Vagina (tissue), 2 donors: ENCODE results near the gene GOLPH3L. TPM values are rescaled to one million over a fixed set of nuclear protein-coding genes. Genes with fewer than 3 reads are reported as not detected.

ENCODE experiments used
- DNase-seq, 2 donors: peaks; one replicate each; pipeline ENCODE4 v3.0.0-alpha.2; 2017; ENCODE audit errors: extremely low spot score in 2 of 2
- H3K27ac ChIP-seq: fragments of 200-600 bp; sonication (generic); one replicate; pipeline ENCODE4 v1.5.1; 2019
- H3K27me3 ChIP-seq: fragments of 200-600 bp; sonication (generic); one replicate; pipeline ENCODE4 v1.5.1; 2019
- H3K36me3 ChIP-seq, 2 donors: fragments of 200-600 bp; sonication (generic); one replicate each; pipeline ENCODE4 v1.5.1; 2017 to 2019
- H3K4me1 ChIP-seq: fragments of 200-600 bp; sonication (generic); one replicate; pipeline ENCODE4 v1.5.1; 2019
- H3K4me3 ChIP-seq, 2 donors: fragments of 200-600 bp; sonication (generic); 1 replicate in 1 of 2; 2 replicates in 1 of 2; pipeline ENCODE4 v1.5.1; 2016 to 2019
- H3K9me3 ChIP-seq: fragments of 200-600 bp; sonication (generic); one replicate; pipeline ENCODE4 v1.5.1; 2019
- POLR2A ChIP-seq, 2 donors: fragments of 450-650 bp; IDR thresholded peaks; one replicate each; pipeline ENCODE4 v1.6.1; 2017; ENCODE audit warnings: antibody characterized with exemption in 2 of 2, mild to moderate bottlenecking in 2 of 2, moderate library complexity in 2 of 2
- POLR2AphosphoS5 ChIP-seq, 2 donors: sonication (generic); formaldehyde crosslinking; IDR thresholded peaks; one replicate each; pipeline ENCODE4 v1.9.0; 2017; ENCODE audit warnings: antibody characterized with exemption in 2 of 2, mild to moderate bottlenecking in 2 of 2, low read depth in 1 of 2; ENCODE audit not compliant: insufficient read depth in 1 of 2
- intact Hi-C: fragments of 100-400 bp; cut with DNase I; formaldehyde crosslinking; loops from one replicate; pipeline ENCODE4 v1.15.1; 2023
- total RNA-seq: library from RNA; depleted of rRNA; stranded (reverse); fragments of >200 nt; gene quantifications from one replicate; pipeline ENCODE4 v1.2.3, GENCODE V29; 2016
- TF ChIP-seq, protein P1 (sequence below), 3 experiments: fragments of 450-650 bp in 2 of 3; fragments of 200-600 bp in 1 of 3; sonication (generic) in 1 of 3; IDR thresholded peaks; one replicate each; pipeline ENCODE4 v1.5.1; 2017 to 2019; ENCODE audit warnings: antibody characterized with exemption in 3 of 3, mild to moderate bottlenecking in 2 of 3, moderate library complexity in 2 of 3

The GOLPH3L gene
- total RNA-seq = 21.9 TPM

DNA sequence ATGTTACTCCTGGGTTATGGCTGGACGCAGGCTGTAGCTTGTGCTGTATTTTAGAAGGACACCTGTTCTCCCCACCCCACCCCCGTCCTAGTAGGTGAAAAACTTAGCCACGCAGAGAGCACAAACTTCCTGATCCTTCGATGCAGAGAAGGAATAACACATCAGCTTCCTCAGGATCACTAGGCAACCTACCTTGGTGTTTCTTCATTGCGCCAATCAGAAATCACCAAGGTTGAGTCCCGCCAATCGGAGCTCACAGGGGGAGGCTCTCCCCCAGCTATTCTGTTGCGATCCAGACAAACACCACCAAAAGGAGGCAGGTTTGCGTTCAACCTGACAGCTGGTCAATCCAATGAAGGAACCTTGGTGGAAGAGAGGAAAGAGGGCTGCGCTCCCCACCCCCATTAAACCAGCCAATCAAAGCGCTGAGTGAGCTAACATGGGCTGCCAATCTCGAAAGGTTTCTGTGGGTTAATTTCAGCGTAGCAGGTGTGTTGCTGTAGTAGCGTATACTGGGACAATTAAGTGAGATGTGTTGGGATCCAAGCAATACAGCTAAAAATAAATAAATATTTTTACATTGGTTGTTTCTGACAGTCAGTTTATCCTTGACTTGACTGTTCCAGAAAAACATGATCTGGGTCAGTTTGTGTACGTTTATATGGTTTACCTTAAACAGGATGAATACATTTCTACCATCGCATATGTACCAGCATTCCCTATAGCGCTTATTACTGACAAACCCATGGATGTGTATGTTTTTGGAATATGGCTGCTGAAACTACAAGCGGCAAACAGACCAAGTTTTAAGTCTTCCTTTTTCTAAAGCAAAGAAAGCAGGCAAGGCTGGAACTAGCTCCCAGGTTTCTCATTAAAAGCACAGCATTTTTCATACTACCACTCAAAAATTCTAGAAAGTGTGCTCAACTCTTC is at the start of gene GOLPH3L:
GOLPH3L (minus strand) TSS at position 160 of the 933 bp plus-strand sequence. CDS start 2,316 bp downstream, outside the sequence.
- intact Hi-C loops = no loop called here
- DNase-seq = peak; percentile 97 to 99
- peak within 1 kb of the TSS; percentile 69 to 70 for H3K4me3 ChIP-seq
- no peaks in the 10 kb centered on the region for H3K9me3 ChIP-seq
- H3K36me3 ChIP-seq = peaks cover 0 to 18% of the 10 kb centered on the region in 2 donors
- no peaks in the 10 kb centered on the region for H3K27me3 ChIP-seq
- H3K27ac ChIP-seq = peak within 1 kb of the TSS; percentile 72
- TF ChIP-seq, protein P1, sequence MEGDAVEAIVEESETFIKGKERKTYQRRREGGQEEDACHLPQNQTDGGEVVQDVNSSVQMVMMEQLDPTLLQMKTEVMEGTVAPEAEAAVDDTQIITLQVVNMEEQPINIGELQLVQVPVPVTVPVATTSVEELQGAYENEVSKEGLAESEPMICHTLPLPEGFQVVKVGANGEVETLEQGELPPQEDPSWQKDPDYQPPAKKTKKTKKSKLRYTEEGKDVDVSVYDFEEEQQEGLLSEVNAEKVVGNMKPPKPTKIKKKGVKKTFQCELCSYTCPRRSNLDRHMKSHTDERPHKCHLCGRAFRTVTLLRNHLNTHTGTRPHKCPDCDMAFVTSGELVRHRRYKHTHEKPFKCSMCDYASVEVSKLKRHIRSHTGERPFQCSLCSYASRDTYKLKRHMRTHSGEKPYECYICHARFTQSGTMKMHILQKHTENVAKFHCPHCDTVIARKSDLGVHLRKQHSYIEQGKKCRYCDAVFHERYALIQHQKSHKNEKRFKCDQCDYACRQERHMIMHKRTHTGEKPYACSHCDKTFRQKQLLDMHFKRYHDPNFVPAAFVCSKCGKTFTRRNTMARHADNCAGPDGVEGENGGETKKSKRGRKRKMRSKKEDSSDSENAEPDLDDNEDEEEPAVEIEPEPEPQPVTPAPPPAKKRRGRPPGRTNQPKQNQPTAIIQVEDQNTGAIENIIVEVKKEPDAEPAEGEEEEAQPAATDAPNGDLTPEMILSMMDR (IDR thresholded peaks at IDR 0.05) = no peak
- TF ChIP-seq POLR2AphosphoS5 (IDR thresholded peaks at IDR 0.05; ENCODE audit: insufficient read depth in 1 of 2, low read depth in 1 of 2) (peak; percentile 49 to 97), POLR2A (IDR thresholded peaks at IDR 0.05) (no peak)
- H3K4me1 ChIP-seq = peaks cover 31% of the 10 kb centered on the region

DNA sequence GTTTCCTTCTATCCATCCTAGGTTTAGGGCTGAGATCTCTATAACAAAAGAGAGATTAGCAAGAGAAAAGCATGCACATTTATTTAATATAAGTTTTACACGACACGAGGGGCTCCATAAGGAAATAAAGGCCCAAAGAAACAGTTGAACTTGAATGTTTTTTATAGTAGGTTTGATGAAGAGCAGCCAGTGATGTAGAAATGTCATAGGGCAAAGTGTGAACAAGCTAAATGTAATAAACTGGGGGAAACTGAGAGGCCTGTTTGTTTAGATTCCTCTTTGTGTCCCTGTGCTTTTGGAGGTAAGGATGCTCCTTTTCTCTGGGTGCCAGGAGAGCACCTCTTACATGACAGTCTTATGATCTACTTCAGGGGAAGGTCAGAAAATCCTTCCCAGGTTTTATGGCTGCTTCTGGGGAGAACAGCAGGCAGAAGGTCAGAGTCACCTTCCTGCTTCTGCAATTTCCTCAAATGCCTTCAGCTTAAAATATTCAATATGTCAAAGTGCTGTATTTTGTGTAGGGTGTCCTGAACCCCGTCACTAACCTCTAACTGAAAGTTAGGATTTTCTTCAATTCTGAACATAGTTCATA is 33.3 kb upstream of the GOLPH3L start:
- Histone ChIP-seq H3K27me3 (no peaks in the 10 kb centered on the region), H3K36me3 (no peaks in the 10 kb centered on the region), H3K4me1 (no peaks in the 10 kb centered on the region), H3K27ac (no peak overlapping the region), H3K4me3 (no peak overlapping the region), H3K9me3 (no peaks in the 10 kb centered on the region)
- TF ChIP-seq POLR2AphosphoS5 (IDR thresholded peaks at IDR 0.05; ENCODE audit: insufficient read depth in 1 of 2, low read depth in 1 of 2) (no peak), POLR2A (IDR thresholded peaks at IDR 0.05) (no peak)
- TF ChIP-seq, protein P1 (IDR thresholded peaks at IDR 0.05) = no peak
- intact Hi-C loops = no loop called here
- no peak for DNase-seq

GRCh38 chr1:150724336-150724735 is 27.4 kb upstream of the GOLPH3L start:
- H3K4me1 ChIP-seq = no peaks in the 10 kb centered on the region
- no peak overlapping the region for H3K4me3 ChIP-seq
- no peak for TF ChIP-seq POLR2A (IDR thresholded peaks at IDR 0.05)
- TF ChIP-seq, protein P1 (IDR thresholded peaks at IDR 0.05) = no peak
- TF ChIP-seq POLR2AphosphoS5 (IDR thresholded peaks at IDR 0.05; ENCODE audit: insufficient read depth in 1 of 2, low read depth in 1 of 2) = no peak
- H3K27me3 ChIP-seq = no peaks in the 10 kb centered on the region
- H3K36me3 ChIP-seq = no peaks in the 10 kb centered on the region
- no peak for DNase-seq
- H3K27ac ChIP-seq = no peak overlapping the region
- intact Hi-C loops = no loop called here
- no peaks in the 10 kb centered on the region for H3K9me3 ChIP-seq

- no peak for DNase-seq
- intact Hi-C loops = no loop called here
- Histone ChIP-seq H3K9me3 (no peaks in the 10 kb centered on the region), H3K36me3 (no peaks in the 10 kb centered on the region), H3K4me1 (no peaks in the 10 kb centered on the region), H3K4me3 (no peak within 1 kb of the TSS), H3K27me3 (no peaks in the 10 kb centered on the region), H3K27ac (no peak within 1 kb of the TSS)
- TF ChIP-seq, protein P1 (IDR thresholded peaks at IDR 0.05) = no peak
- no peak for TF ChIP-seq POLR2AphosphoS5 (IDR thresholded peaks at IDR 0.05; ENCODE audit: insufficient read depth in 1 of 2, low read depth in 1 of 2)
- no peak for TF ChIP-seq POLR2A (IDR thresholded peaks at IDR 0.05)
These were observed 23.7 kb upstream of the GOLPH3L start, which contains the start of gene HORMAD1 for GRCh38 chr1:150720703-150721102. TSS of gene HORMAD1 (minus strand) at chr1:150720895. CDS start at chr1:150719505, 1,390 bp downstream.
